Epithelial cell of esophagus (primary cell): Measurements from ENCODE around the gene PTPRM.

Source experiments
- DNase-seq: peaks from one replicate; pipeline ENCODE4 v3.0.0; 2010; ENCODE audit warnings: low read depth
- H3K4me3 ChIP-seq: 2 replicates; pipeline ENCODE4 v1.5.1; 2011; ENCODE audit warnings: mild to moderate bottlenecking, low read length, control low read depth
- CTCF ChIP-seq: IDR thresholded peaks from 2 replicates; pipeline ENCODE4 v1.5.1; 2011; ENCODE audit warnings: low read depth, mild to moderate bottlenecking, low read length, control low read depth, inconsistent platforms; ENCODE audit not compliant: insufficient read depth; ENCODE audit errors: missing control alignments

Gene PTPRM

GRCh38 chr18:7615840-7616239, 48.7 kb downstream of the PTPRM start:
- no peak for TF ChIP-seq CTCF
- no peak for DNase-seq
- no peak overlapping the region for H3K4me3 ChIP-seq

GRCh38 chr18:7616661-7617060, 49.5 kb downstream of the PTPRM start:
- peak; percentile 9 for DNase-seq
- no peak for TF ChIP-seq CTCF
- no peak overlapping the region for H3K4me3 ChIP-seq

- no peak overlapping the region for H3K4me3 ChIP-seq
- DNase-seq, result peak; percentile 51
- TF ChIP-seq CTCF, result no peak
Measured at GRCh38 chr18:7617738-7618422, 50.8 kb downstream of the PTPRM start.

GRCh38 chr18:7618891-7619442, 51.9 kb downstream of the PTPRM start:
- DNase-seq, result no peak
- H3K4me3 ChIP-seq, result no peak overlapping the region
- TF ChIP-seq CTCF, result no peak

GRCh38 chr18:7619676-7620075, 52.6 kb downstream of the PTPRM start:
- no peak overlapping the region for H3K4me3 ChIP-seq
- TF ChIP-seq CTCF, result no peak
- DNase-seq, result no peak

GRCh38 chr18:7622721-7623120, 55.6 kb downstream of the PTPRM start:
- DNase-seq, result no peak
- H3K4me3 ChIP-seq, result no peak overlapping the region
- TF ChIP-seq CTCF, result no peak

- DNase-seq, result no peak
- TF ChIP-seq CTCF, result no peak
- no peak overlapping the region for H3K4me3 ChIP-seq
Measured at GRCh38 chr18:7623681-7624080, 56.6 kb downstream of the PTPRM start.
